Measurements from ENCODE around the gene QDPR.

QDPR gene

GRCh38 chr4:17480210-17480927 lies 31.5 kb downstream of the QDPR start:
- Histone ChIP-seq H3K4me2 (ENCODE audit: insufficient read depth, low read length) (no peak overlapping the region), H3K79me2 (ENCODE audit: insufficient read depth, low read length) (no peaks in the 10 kb centered on the region), H3K9me3 (ENCODE audit: insufficient read depth, low read length, severe bottlenecking) (no peaks in the 10 kb centered on the region), H3K27ac (ENCODE audit: low read length) (no peak overlapping the region), H4K20me1 (ENCODE audit: insufficient read depth, low read length) (no peaks in the 10 kb centered on the region), H3K36me3 (ENCODE audit: insufficient read depth, low read length) (peaks cover 4% of the 10 kb centered on the region; the same call in 1 of the 2 replicates), H3K27me3 (ENCODE audit: insufficient read depth, low read length, poor library complexity) (no peaks in the 10 kb centered on the region), H2AFZ (ENCODE audit: low read depth, low read length) (no peak overlapping the region), H3K4me1 (ENCODE audit: insufficient read depth, low read length) (no peaks in the 10 kb centered on the region), H3K9ac (ENCODE audit: low read depth, low read length) (no peak overlapping the region), H3K4me3 (ENCODE audit: low read depth in 1 of 2, low read length in 2 of 2) (no peak overlapping the region)
- no peak for TF ChIP-seq EZH2 (IDR thresholded peaks at IDR 0.05; ENCODE audit: borderline replicate concordance, low read depth, low read length, severe bottlenecking)
- no peak for TF ChIP-seq CTCF (IDR thresholded peaks at IDR 0.05; ENCODE audit: borderline replicate concordance, extremely low read depth, low read length, poor library complexity, severe bottlenecking)
- DNase-seq: no peak
- ATAC-seq (ENCODE audit: insufficient read depth, low read depth): no peak

GRCh38 chr4:17477774-17478472 lies 34.0 kb downstream of the QDPR start:
- H3K9ac ChIP-seq (ENCODE audit: low read depth, low read length): no peak overlapping the region
- ATAC-seq (ENCODE audit: insufficient read depth, low read depth) (no peak), DNase-seq (no peak)
- H3K4me2 ChIP-seq (ENCODE audit: insufficient read depth, low read length): no peak overlapping the region
- H3K4me1 ChIP-seq (ENCODE audit: insufficient read depth, low read length): no peaks in the 10 kb centered on the region
- H3K9me3 ChIP-seq (ENCODE audit: insufficient read depth, low read length, severe bottlenecking): no peaks in the 10 kb centered on the region
- H3K27me3 ChIP-seq (ENCODE audit: insufficient read depth, low read length, poor library complexity): no peaks in the 10 kb centered on the region
- H3K27ac ChIP-seq (ENCODE audit: low read length): no peak overlapping the region
- H3K36me3 ChIP-seq (ENCODE audit: insufficient read depth, low read length): peaks cover 2% of the 10 kb centered on the region; the same call in 1 of the 2 replicates
- TF ChIP-seq CTCF (IDR thresholded peaks at IDR 0.05; ENCODE audit: borderline replicate concordance, extremely low read depth, low read length, poor library complexity, severe bottlenecking) (no peak), EZH2 (IDR thresholded peaks at IDR 0.05; ENCODE audit: borderline replicate concordance, low read depth, low read length, severe bottlenecking) (no peak)
- H2AFZ ChIP-seq (ENCODE audit: low read depth, low read length): no peak overlapping the region
- no peaks in the 10 kb centered on the region for H4K20me1 ChIP-seq (ENCODE audit: insufficient read depth, low read length)
- no peaks in the 10 kb centered on the region for H3K79me2 ChIP-seq (ENCODE audit: insufficient read depth, low read length)
- no peak overlapping the region for H3K4me3 ChIP-seq (ENCODE audit: low read depth in 1 of 2, low read length in 2 of 2)

GRCh38 chr4:17476853-17477252 lies 35.0 kb downstream of the QDPR start:
- TF ChIP-seq CTCF (IDR thresholded peaks at IDR 0.05; ENCODE audit: borderline replicate concordance, extremely low read depth, low read length, poor library complexity, severe bottlenecking) (no peak), EZH2 (IDR thresholded peaks at IDR 0.05; ENCODE audit: borderline replicate concordance, low read depth, low read length, severe bottlenecking) (no peak)
- H2AFZ ChIP-seq (ENCODE audit: low read depth, low read length): no peak overlapping the region
- ATAC-seq (ENCODE audit: insufficient read depth, low read depth) (no peak), DNase-seq (no peak)
- H3K4me3 ChIP-seq (ENCODE audit: low read depth in 1 of 2, low read length in 2 of 2): no peak overlapping the region
- no peaks in the 10 kb centered on the region for H3K9me3 ChIP-seq (ENCODE audit: insufficient read depth, low read length, severe bottlenecking)
- H3K27me3 ChIP-seq (ENCODE audit: insufficient read depth, low read length, poor library complexity): no peaks in the 10 kb centered on the region
- H4K20me1 ChIP-seq (ENCODE audit: insufficient read depth, low read length): no peaks in the 10 kb centered on the region
- H3K9ac ChIP-seq (ENCODE audit: low read depth, low read length): no peak overlapping the region
- no peaks in the 10 kb centered on the region for H3K79me2 ChIP-seq (ENCODE audit: insufficient read depth, low read length)
- H3K36me3 ChIP-seq (ENCODE audit: insufficient read depth, low read length): no peaks in the 10 kb centered on the region
- H3K27ac ChIP-seq (ENCODE audit: low read length): no peak overlapping the region
- H3K4me2 ChIP-seq (ENCODE audit: insufficient read depth, low read length): no peak overlapping the region
- H3K4me1 ChIP-seq (ENCODE audit: insufficient read depth, low read length): no peaks in the 10 kb centered on the region

Data from DND-41 (cell line).